Adrenal gland (tissue), 5 donors: ENCODE measurements around the gene OSCP1.

Experiments used
- CTCF ChIP-seq, 6 experiments: fragments of 450-650 bp in 4 of 6; fragments of 200-600 bp in 2 of 6; sonication (generic) in 1 of 6; IDR thresholded peaks; 1 replicate in 5 of 6; 2 replicates in 1 of 6; pipeline versions ENCODE4 v1.5.1 to v1.8.0; 2016 to 2021; ENCODE audit warnings: antibody characterized with exemption in 6 of 6, mild to moderate bottlenecking in 2 of 6, moderate library complexity in 1 of 6
- POLR2A ChIP-seq, 2 donors: fragments of 450-650 bp; IDR thresholded peaks; one replicate each; pipeline ENCODE4 v1.6.1; 2017; ENCODE audit warnings: antibody characterized with exemption in 2 of 2, mild to moderate bottlenecking in 2 of 2, moderate library complexity in 1 of 2
- donor health status: DM: no; HTN: no; CAD: no.

- TF ChIP-seq POLR2A (IDR thresholded peaks at IDR 0.05) (no peak), CTCF (IDR thresholded peaks at IDR 0.05) (no peak)
Measured at GRCh38 chr1:36472656-36473055, 22.4 kb upstream of the OSCP1 start.
